Kidney epithelial cell (primary cell): ENCODE data around the gene ARFGEF3. TPM values are rescaled to one million over a fixed set of nuclear protein-coding genes. Genes with fewer than 3 reads are reported as not detected.

Experiments used
- DNase-seq: peaks from one replicate; pipeline ENCODE4 v3.0.0-alpha.2; 2010; ENCODE audit warnings: low read depth
- H3K27me3 ChIP-seq: 2 replicates; pipeline ENCODE4 v1.6.0; 2011; ENCODE audit warnings: low read length; ENCODE audit not compliant: control insufficient read depth, insufficient read depth
- H3K36me3 ChIP-seq: 2 replicates; pipeline ENCODE4 v1.5.1; 2011; ENCODE audit warnings: low read length; ENCODE audit not compliant: control insufficient read depth, insufficient read depth
- H3K4me3 ChIP-seq: 2 replicates; pipeline ENCODE4 v1.5.1; 2011; ENCODE audit warnings: low read depth, mild to moderate bottlenecking, control low read depth, low read length
- CTCF ChIP-seq: IDR thresholded peaks from 2 replicates; pipeline ENCODE4 v1.5.1; 2011; ENCODE audit warnings: mild to moderate bottlenecking, moderate library complexity, low read length, control low read depth, inconsistent platforms; ENCODE audit not compliant: insufficient read depth, poor library complexity, severe bottlenecking
- total RNA-seq: library from RNA; depleted of rRNA; stranded (reverse); fragments of >200 nt; gene quantifications from 2 replicates; pipeline ENCODE4 v1.2.3, GENCODE V29; 2015

Gene ARFGEF3
- total RNA-seq, 1 donor from 2014 or later, result 11.1 TPM

GRCh38 chr6:138182939-138183789 is 21.4 kb downstream of the ARFGEF3 start:
- TF ChIP-seq CTCF, result no peak
- Histone ChIP-seq H3K27me3 (no peaks in the 10 kb centered on the region), H3K36me3 (no peaks in the 10 kb centered on the region), H3K4me3 (no peak overlapping the region)
- DNase-seq, result no peak

GRCh38 chr6:138183790-138184134 is 22.0 kb downstream of the ARFGEF3 start:
- no peaks in the 10 kb centered on the region for H3K36me3 ChIP-seq
- no peak for DNase-seq
- no peaks in the 10 kb centered on the region for H3K27me3 ChIP-seq
- TF ChIP-seq CTCF, result no peak
- no peak overlapping the region for H3K4me3 ChIP-seq

- H3K4me3 ChIP-seq, result no peak overlapping the region
- no peak for TF ChIP-seq CTCF
- no peak for DNase-seq
- H3K27me3 ChIP-seq, result no peaks in the 10 kb centered on the region
- no peaks in the 10 kb centered on the region for H3K36me3 ChIP-seq
Measured at GRCh38 chr6:138184230-138184629, 22.5 kb downstream of the ARFGEF3 start.

GRCh38 chr6:138187156-138187555 is 25.4 kb downstream of the ARFGEF3 start:
- H3K27me3 ChIP-seq, result no peaks in the 10 kb centered on the region
- no peak overlapping the region for H3K4me3 ChIP-seq
- DNase-seq, result no peak
- no peaks in the 10 kb centered on the region for H3K36me3 ChIP-seq
- no peak for TF ChIP-seq CTCF

- no peak for TF ChIP-seq CTCF
- Histone ChIP-seq H3K27me3 (no peaks in the 10 kb centered on the region), H3K4me3 (no peak overlapping the region), H3K36me3 (no peaks in the 10 kb centered on the region)
- no peak for DNase-seq
Measured at GRCh38 chr6:138188278-138188941, 26.7 kb downstream of the ARFGEF3 start.
